Measurements from ENCODE around the gene AHNAK.

AHNAK gene

DNA sequence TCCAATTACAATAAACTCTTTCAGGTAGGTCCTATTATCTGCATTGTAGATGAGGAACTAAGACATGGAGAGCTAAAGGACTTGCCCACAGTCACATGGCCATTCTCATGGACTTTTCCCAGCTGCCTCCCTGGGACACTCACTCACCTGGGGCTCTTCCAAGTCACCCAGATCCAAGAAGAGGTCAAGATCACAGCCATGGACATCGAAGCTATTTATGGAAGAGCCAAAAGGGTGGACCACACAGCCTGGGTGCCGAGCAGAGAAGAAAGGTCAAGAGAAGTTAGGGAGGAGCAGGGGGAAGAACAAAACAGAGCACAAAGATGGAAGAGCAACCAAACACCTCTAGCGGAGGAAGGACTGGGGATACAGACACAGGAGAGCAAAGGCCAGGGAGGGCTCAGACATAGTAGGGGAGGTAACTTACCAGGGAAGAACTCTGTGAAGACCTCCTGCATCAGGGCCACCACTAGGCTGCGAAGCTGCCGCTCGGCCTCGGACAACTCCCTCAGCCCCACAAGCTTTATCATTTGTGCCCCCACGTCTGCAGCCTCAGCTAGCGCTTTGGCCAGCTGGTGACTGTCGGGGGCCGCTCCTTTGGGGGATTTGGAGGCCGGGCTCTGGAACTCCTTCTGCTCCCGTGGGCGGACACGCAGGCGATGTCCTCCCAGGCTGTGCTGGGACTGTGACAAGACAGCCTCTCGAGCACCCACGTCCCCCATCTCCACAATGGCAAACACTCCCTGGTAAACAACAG lies 34.5 kb upstream of the AHNAK start:
- DNase-seq (ENCODE audit: low read depth in 1 of 2, low spot score in 1 of 2): no peak
- TF ChIP-seq, protein P1, sequence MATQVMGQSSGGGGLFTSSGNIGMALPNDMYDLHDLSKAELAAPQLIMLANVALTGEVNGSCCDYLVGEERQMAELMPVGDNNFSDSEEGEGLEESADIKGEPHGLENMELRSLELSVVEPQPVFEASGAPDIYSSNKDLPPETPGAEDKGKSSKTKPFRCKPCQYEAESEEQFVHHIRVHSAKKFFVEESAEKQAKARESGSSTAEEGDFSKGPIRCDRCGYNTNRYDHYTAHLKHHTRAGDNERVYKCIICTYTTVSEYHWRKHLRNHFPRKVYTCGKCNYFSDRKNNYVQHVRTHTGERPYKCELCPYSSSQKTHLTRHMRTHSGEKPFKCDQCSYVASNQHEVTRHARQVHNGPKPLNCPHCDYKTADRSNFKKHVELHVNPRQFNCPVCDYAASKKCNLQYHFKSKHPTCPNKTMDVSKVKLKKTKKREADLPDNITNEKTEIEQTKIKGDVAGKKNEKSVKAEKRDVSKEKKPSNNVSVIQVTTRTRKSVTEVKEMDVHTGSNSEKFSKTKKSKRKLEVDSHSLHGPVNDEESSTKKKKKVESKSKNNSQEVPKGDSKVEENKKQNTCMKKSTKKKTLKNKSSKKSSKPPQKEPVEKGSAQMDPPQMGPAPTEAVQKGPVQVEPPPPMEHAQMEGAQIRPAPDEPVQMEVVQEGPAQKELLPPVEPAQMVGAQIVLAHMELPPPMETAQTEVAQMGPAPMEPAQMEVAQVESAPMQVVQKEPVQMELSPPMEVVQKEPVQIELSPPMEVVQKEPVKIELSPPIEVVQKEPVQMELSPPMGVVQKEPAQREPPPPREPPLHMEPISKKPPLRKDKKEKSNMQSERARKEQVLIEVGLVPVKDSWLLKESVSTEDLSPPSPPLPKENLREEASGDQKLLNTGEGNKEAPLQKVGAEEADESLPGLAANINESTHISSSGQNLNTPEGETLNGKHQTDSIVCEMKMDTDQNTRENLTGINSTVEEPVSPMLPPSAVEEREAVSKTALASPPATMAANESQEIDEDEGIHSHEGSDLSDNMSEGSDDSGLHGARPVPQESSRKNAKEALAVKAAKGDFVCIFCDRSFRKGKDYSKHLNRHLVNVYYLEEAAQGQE (IDR thresholded peaks at IDR 0.05; ENCODE audit: insufficient replicate concordance, low read depth): no peak
- TF ChIP-seq SPI1 (IDR thresholded peaks at IDR 0.05; ENCODE audit: borderline replicate concordance, low read depth) (no peak), GABPA (IDR thresholded peaks at IDR 0.05; ENCODE audit: low read depth) (no peak), POLR2AphosphoS5 (IDR thresholded peaks at IDR 0.05; ENCODE audit: low read depth) (no peak)
- TF ChIP-seq, protein P2, sequence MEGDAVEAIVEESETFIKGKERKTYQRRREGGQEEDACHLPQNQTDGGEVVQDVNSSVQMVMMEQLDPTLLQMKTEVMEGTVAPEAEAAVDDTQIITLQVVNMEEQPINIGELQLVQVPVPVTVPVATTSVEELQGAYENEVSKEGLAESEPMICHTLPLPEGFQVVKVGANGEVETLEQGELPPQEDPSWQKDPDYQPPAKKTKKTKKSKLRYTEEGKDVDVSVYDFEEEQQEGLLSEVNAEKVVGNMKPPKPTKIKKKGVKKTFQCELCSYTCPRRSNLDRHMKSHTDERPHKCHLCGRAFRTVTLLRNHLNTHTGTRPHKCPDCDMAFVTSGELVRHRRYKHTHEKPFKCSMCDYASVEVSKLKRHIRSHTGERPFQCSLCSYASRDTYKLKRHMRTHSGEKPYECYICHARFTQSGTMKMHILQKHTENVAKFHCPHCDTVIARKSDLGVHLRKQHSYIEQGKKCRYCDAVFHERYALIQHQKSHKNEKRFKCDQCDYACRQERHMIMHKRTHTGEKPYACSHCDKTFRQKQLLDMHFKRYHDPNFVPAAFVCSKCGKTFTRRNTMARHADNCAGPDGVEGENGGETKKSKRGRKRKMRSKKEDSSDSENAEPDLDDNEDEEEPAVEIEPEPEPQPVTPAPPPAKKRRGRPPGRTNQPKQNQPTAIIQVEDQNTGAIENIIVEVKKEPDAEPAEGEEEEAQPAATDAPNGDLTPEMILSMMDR (IDR thresholded peaks at IDR 0.05; ENCODE audit: insufficient read depth, low read length): no peak
- Histone ChIP-seq H3K27me3 (ENCODE audit: insufficient read depth, poor library complexity, severe bottlenecking) (no peaks in the 10 kb centered on the region), H3K4me3 (replicated peaks; ENCODE audit: insufficient read depth, low read length) (no peak overlapping the region), H3K27ac (replicated peaks) (no peak overlapping the region)

DNA sequence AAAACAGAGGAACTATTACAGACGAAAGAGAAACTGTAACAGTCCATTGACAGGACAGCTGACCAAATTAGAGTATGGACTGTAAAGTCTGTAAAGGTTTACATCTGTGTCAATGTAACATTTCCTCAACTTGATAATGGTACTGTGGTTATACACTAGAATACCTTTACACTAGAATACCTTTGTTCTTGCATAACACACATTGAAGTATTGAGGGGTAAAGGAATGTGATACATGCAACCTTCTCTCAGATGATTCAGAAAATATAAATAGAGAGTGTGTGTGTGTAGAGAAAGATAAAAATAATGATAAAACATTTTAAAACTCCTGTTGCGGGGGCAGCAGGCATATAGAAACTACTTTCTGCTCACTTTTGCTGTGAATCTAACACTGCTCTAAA lies 32.6 kb upstream of the AHNAK start:
- no peaks in the 10 kb centered on the region for H3K27me3 ChIP-seq (ENCODE audit: insufficient read depth, poor library complexity, severe bottlenecking)
- H3K4me3 ChIP-seq (replicated peaks; ENCODE audit: insufficient read depth, low read length): no peak overlapping the region
- DNase-seq (ENCODE audit: low read depth in 1 of 2, low spot score in 1 of 2): no peak
- H3K27ac ChIP-seq (replicated peaks): no peak overlapping the region
- no peak for TF ChIP-seq POLR2AphosphoS5 (IDR thresholded peaks at IDR 0.05; ENCODE audit: low read depth)
- TF ChIP-seq GABPA (IDR thresholded peaks at IDR 0.05; ENCODE audit: low read depth): no peak
- TF ChIP-seq, protein P1 (IDR thresholded peaks at IDR 0.05; ENCODE audit: insufficient replicate concordance, low read depth): no peak
- TF ChIP-seq, protein P2 (IDR thresholded peaks at IDR 0.05; ENCODE audit: insufficient read depth, low read length): no peak
- TF ChIP-seq SPI1 (IDR thresholded peaks at IDR 0.05; ENCODE audit: borderline replicate concordance, low read depth): no peak

DNA sequence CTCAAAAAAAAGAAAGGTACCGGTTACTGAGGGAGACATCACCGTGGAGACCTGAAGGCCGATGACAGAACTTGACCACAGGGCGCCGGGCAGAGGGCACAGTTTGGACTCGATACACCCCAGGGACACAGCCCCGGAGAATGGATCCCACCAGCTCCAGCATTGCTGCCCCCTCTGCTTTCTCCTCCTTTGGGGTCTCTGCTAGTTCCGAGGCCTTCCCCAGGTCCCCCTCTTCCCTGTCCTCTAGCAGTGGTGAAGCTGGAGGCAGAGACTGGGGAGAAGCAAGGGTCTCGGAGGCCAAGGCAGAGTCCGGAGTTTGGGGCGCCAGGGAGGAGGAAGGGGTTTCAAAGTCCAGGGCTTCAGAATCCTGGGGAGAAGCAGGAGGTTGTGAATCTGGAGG lies 31.9 kb upstream of the AHNAK start:
- Histone ChIP-seq H3K27ac (replicated peaks) (no peak overlapping the region), H3K27me3 (ENCODE audit: insufficient read depth, poor library complexity, severe bottlenecking) (no peaks in the 10 kb centered on the region), H3K4me3 (replicated peaks; ENCODE audit: insufficient read depth, low read length) (no peak overlapping the region)
- TF ChIP-seq, protein P2 (IDR thresholded peaks at IDR 0.05; ENCODE audit: insufficient read depth, low read length): no peak
- DNase-seq (ENCODE audit: low read depth in 1 of 2, low spot score in 1 of 2): no peak
